CD4-positive, alpha-beta T cell (primary cell): ENCODE measurements around the gene ADAMTSL2. TPM values are rescaled to one million over a fixed set of nuclear protein-coding genes. Genes with fewer than 3 reads are reported as not detected.

Experiments used
- ATAC-seq: fragments of 200-7000 bp; cut with Tn5 transposase; one replicate; pipeline ENCODE4 v1.10.0; 2022; ENCODE audit warnings: mild to moderate bottlenecking; ENCODE audit not compliant: poor library complexity
- CTCF ChIA-PET: fragments of 350-600 bp; sonication (Branson Sonifier 250); formaldehyde crosslinking; loops from one replicate; lab custom pipeline; 2021; ENCODE audit warnings: antibody characterized with exemption, inconsistent platforms; lab: Charles Lee
- POLR2A ChIA-PET: fragments of 350-600 bp; sonication (Branson Sonifier 250); formaldehyde crosslinking; loops from one replicate; lab custom pipeline; 2021; ENCODE audit warnings: antibody characterized with exemption, inconsistent platforms; lab: Charles Lee
- DNase-seq, 14 experiments: peaks; one replicate each; pipeline ENCODE4 v3.0.0-alpha.2; 2013 to 2020; ENCODE audit warnings: mixed read lengths in 2 of 14
- H3K27ac ChIP-seq, 2 donors: one replicate each; pipeline versions ENCODE4 v1.5.1 to v1.7.0; 2013; ENCODE audit warnings: low read length in 2 of 2, low read depth in 1 of 2, mild to moderate bottlenecking in 1 of 2
- H3K27me3 ChIP-seq, 2 experiments: 1 replicate in 1 of 2; 2 replicates in 1 of 2; pipeline versions ENCODE4 v1.6.1 to v1.7.0; 2013; ENCODE audit warnings: low read length in 2 of 2, control low read depth in 1 of 2, mild to moderate bottlenecking in 1 of 2, moderate library complexity in 1 of 2; ENCODE audit not compliant: insufficient read depth in 2 of 2, control insufficient read depth in 1 of 2
- H3K36me3 ChIP-seq: one replicate; pipeline ENCODE4 v1.6.1; 2013; ENCODE audit warnings: low read length, control low read depth; ENCODE audit not compliant: insufficient read depth
- H3K4me1 ChIP-seq: one replicate; pipeline ENCODE4 v1.6.1; 2013; ENCODE audit warnings: low read length, control low read depth; ENCODE audit not compliant: insufficient read depth
- H3K4me3 ChIP-seq: one replicate; pipeline ENCODE4 v1.5.1; 2013; ENCODE audit warnings: mild to moderate bottlenecking, low read length, moderate library complexity
- H3K9me3 ChIP-seq, 2 experiments: 1 replicate in 1 of 2; 2 replicates in 1 of 2; pipeline versions ENCODE4 v1.6.1 to v1.7.0; 2013; ENCODE audit warnings: low read length in 2 of 2, mild to moderate bottlenecking in 2 of 2, control low read depth in 1 of 2, moderate library complexity in 1 of 2; ENCODE audit not compliant: control insufficient read depth in 1 of 2, insufficient read depth in 1 of 2
- H3K27ac Mint-ChIP-seq: one replicate; pipeline ENCODE4 v1.8.0; 2020; ENCODE audit warnings: mixed read lengths
- H3K27me3 Mint-ChIP-seq: one replicate; pipeline ENCODE4 v1.8.0; 2021; ENCODE audit warnings: mixed read lengths
- H3K36me3 Mint-ChIP-seq: one replicate; pipeline ENCODE4 v1.8.0; 2021; ENCODE audit warnings: low read depth, mixed read lengths
- H3K4me1 Mint-ChIP-seq: one replicate; pipeline ENCODE4 v1.8.0; 2021; ENCODE audit warnings: low read depth, mixed read lengths
- H3K4me3 Mint-ChIP-seq: one replicate; pipeline ENCODE4 v1.8.0; 2020; ENCODE audit warnings: mild to moderate bottlenecking, mixed read lengths
- H3K9me3 Mint-ChIP-seq: one replicate; pipeline ENCODE4 v1.8.0; 2020; ENCODE audit warnings: mixed read lengths
- intact Hi-C, 2 experiments: fragments of 100-400 bp; cut with DNase I in 1 of 2; cut with micrococcal nuclease in 1 of 2; formaldehyde crosslinking; loops; one replicate each; pipeline versions ENCODE4 v1.15.1 to v1.9.0; 2023 to 2025; cut with DNase I, micrococcal nuclease
- total RNA-seq, 174 experiments: library from RNA in 2 of 174; stranded (reverse) in 2 of 174; gene quantifications; one replicate each; pipeline ENCODE4 v1.2.3 and lab custom pipeline; 2021 to 2026
- TF ChIP-seq, protein P1 (sequence below): fragments of 200-600 bp; IDR thresholded peaks from one replicate; pipeline ENCODE4 v1.8.0; 2022; ENCODE audit warnings: antibody characterized with exemption, mild to moderate bottlenecking

ADAMTSL2 gene
- total RNA-seq, 2 experiments from 2014 or later, result 1.2 to 1.3 TPM

GRCh38 chr9:133527444-133527920 is 7.0 kb upstream of the ADAMTSL2 start:
- intact Hi-C loops, result no loop called here
- Mint-ChIP-seq H3K27me3 (peaks cover 2% of the 10 kb centered on the region), H3K4me3 (no peak overlapping the region), H3K27ac (no peak overlapping the region), H3K36me3 (no peaks in the 10 kb centered on the region), H3K9me3 (no peaks in the 10 kb centered on the region), H3K4me1 (peaks cover 11% of the 10 kb centered on the region)
- no peaks in the 10 kb centered on the region for H3K36me3 ChIP-seq
- TF ChIP-seq, protein P1, sequence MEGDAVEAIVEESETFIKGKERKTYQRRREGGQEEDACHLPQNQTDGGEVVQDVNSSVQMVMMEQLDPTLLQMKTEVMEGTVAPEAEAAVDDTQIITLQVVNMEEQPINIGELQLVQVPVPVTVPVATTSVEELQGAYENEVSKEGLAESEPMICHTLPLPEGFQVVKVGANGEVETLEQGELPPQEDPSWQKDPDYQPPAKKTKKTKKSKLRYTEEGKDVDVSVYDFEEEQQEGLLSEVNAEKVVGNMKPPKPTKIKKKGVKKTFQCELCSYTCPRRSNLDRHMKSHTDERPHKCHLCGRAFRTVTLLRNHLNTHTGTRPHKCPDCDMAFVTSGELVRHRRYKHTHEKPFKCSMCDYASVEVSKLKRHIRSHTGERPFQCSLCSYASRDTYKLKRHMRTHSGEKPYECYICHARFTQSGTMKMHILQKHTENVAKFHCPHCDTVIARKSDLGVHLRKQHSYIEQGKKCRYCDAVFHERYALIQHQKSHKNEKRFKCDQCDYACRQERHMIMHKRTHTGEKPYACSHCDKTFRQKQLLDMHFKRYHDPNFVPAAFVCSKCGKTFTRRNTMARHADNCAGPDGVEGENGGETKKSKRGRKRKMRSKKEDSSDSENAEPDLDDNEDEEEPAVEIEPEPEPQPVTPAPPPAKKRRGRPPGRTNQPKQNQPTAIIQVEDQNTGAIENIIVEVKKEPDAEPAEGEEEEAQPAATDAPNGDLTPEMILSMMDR, result no peak
- ChIA-PET CTCF (no interaction called here), POLR2A (no interaction called here)
- H3K27ac ChIP-seq, result no peak overlapping the region
- no peak overlapping the region for H3K4me3 ChIP-seq
- ATAC-seq, result no peak
- H3K27me3 ChIP-seq, result no peaks in the 10 kb centered on the region
- H3K4me1 ChIP-seq, result peaks cover 10% of the 10 kb centered on the region
- no peaks in the 10 kb centered on the region for H3K9me3 ChIP-seq
- no peak for DNase-seq

DNA sequence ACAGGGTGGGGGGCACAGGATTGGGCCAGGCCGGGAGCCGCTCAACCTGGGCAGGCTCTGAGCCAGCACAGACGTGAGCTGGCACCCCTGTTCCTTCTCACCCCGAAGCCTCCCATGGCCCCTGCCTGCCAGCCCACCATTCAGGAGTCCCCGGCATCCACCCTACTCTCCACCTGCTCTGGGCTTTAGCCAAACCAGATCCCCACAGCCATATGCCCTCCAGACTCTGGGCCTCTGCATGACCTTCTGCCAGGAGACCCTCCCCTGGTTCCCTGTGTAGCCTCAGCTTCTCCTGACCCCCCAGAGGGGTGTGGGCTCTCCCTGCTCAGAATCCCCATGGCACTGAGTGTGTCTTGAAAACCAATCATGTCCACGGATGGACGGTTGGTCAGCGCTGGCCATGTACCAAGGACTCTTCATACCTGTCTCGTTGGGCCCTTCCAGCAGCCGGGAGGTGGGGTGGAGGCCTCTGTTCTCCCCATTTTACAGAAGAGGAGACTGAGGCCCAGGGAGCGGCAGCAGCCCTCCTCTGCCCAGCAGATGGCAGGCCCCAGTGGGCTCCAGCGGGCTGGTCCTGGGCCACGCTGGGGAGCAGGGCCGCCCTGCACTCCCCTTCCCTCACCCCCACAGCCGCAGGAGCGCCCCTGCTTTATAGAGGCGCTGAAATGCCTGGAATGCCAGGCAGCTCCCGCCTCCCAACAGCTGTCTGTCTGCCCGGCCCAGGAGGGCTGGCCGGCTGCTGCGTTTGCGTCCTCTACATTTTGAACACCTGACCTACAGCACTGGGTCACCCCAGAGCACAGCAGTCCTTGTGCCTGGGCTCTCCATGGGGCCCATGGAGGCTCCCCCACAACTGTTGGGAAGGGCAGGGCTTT is 6.3 kb upstream of the ADAMTSL2 start:
- no peaks in the 10 kb centered on the region for H3K9me3 ChIP-seq
- TF ChIP-seq, protein P1, result no peak
- intact Hi-C loops, result no loop called here

GRCh38 chr9:133528876-133529241 is 5.6 kb upstream of the ADAMTSL2 start:
- no peak for DNase-seq
- TF ChIP-seq, protein P1, result no peak
- CTCF ChIA-PET, result no interaction called here
- Mint-ChIP-seq H3K9me3 (no peaks in the 10 kb centered on the region), H3K4me3 (no peak overlapping the region), H3K36me3 (no peaks in the 10 kb centered on the region), H3K4me1 (peaks cover 23% of the 10 kb centered on the region), H3K27ac (no peak overlapping the region), H3K27me3 (peaks cover 6% of the 10 kb centered on the region)
- Histone ChIP-seq H3K27ac (no peak overlapping the region), H3K4me3 (no peak overlapping the region), H3K36me3 (no peaks in the 10 kb centered on the region), H3K27me3 (peaks cover 0 to 7% of the 10 kb centered on the region in 2 experiments), H3K4me1 (peaks cover 24% of the 10 kb centered on the region), H3K9me3 (no peaks in the 10 kb centered on the region)
- no peak for ATAC-seq
- POLR2A ChIA-PET, result no interaction called here
- intact Hi-C loops, result no loop called here

More for the DNA sequence above, 6.3 kb upstream of the ADAMTSL2 start:
- no peak overlapping the region for H3K27ac Mint-ChIP-seq
- ChIA-PET POLR2A (no interaction called here), CTCF (no interaction called here)
- no peak overlapping the region for H3K4me3 Mint-ChIP-seq
- H3K9me3 Mint-ChIP-seq, result no peaks in the 10 kb centered on the region
- Histone ChIP-seq H3K27me3 (peaks cover 0 to 3% of the 10 kb centered on the region in 2 experiments), H3K4me1 (peaks cover 18% of the 10 kb centered on the region), H3K4me3 (no peak overlapping the region), H3K36me3 (no peaks in the 10 kb centered on the region), H3K27ac (no peak overlapping the region)
- H3K36me3 Mint-ChIP-seq, result no peaks in the 10 kb centered on the region
- peaks cover 18% of the 10 kb centered on the region for H3K4me1 Mint-ChIP-seq
- no peak for DNase-seq
- H3K27me3 Mint-ChIP-seq, result peaks cover 6% of the 10 kb centered on the region
- ATAC-seq, result no peak
